Right lobe of liver (tissue), 4 donors: ENCODE measurements around the gene PTCD1.

Source experiments
- POLR2A ChIP-seq: fragments of 450-650 bp; IDR thresholded peaks from one replicate; pipeline ENCODE4 v1.6.1; 2017; ENCODE audit warnings: antibody characterized with exemption, mild to moderate bottlenecking
- TF ChIP-seq, protein P1 (sequence below), 4 donors: fragments of 200-600 bp in 3 of 4; fragments of 450-650 bp in 1 of 4; IDR thresholded peaks; one replicate each; pipeline versions ENCODE4 v1.5.1 to v1.8.0; 2016 to 2022; ENCODE audit warnings: antibody characterized with exemption in 4 of 4, mild to moderate bottlenecking in 2 of 4
- donor health status: DM: no; HTN: no; CAD: no.
- donor health status: DM: no; HTN: no; CAD: no.
- donor health status: DM: no; HTN: yes; CAD: no.

DNA sequence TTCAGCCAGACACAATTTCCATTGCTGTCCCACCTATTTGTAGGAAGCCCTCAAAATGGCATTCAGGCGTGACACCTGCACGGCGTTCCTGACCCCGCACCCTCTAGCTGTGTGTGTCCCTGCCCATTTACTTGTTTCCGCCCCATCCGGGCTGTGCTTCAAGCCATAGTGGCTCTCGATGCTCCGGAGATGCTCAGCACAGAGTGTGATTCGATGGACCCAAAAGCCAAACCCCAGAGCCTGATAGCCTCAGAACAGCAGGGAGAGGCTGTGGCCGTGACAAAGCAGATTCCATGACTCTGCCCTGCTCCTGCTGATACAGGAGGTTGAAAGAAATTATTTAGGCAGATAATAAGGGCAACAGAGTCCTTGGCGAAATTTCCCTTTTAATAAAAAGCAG, 16.4 kb downstream of the PTCD1 start:
- TF ChIP-seq, protein P1, sequence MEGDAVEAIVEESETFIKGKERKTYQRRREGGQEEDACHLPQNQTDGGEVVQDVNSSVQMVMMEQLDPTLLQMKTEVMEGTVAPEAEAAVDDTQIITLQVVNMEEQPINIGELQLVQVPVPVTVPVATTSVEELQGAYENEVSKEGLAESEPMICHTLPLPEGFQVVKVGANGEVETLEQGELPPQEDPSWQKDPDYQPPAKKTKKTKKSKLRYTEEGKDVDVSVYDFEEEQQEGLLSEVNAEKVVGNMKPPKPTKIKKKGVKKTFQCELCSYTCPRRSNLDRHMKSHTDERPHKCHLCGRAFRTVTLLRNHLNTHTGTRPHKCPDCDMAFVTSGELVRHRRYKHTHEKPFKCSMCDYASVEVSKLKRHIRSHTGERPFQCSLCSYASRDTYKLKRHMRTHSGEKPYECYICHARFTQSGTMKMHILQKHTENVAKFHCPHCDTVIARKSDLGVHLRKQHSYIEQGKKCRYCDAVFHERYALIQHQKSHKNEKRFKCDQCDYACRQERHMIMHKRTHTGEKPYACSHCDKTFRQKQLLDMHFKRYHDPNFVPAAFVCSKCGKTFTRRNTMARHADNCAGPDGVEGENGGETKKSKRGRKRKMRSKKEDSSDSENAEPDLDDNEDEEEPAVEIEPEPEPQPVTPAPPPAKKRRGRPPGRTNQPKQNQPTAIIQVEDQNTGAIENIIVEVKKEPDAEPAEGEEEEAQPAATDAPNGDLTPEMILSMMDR (IDR thresholded peaks at IDR 0.05): no peak
- TF ChIP-seq POLR2A: no peak
